GF-D8 (cell line): ENCODE data around the gene CEP57.
"Not testable (repeated sequence)": the region's sequence is repeated elsewhere in the genome, so short reads cannot be mapped to it uniquely, and the experiment has no call there.

Source experiments
- DNase-seq: peaks from one replicate; lab custom pipeline; 2025; lab: John Stamatoyannopoulos, UW

Gene CEP57

GRCh38 chr11:95860024-95860423, 69.7 kb downstream of the CEP57 start:
- not testable (repeated sequence) for DNase-seq

GRCh38 chr11:95863486-95864140, 73.3 kb downstream of the CEP57 start:
- DNase-seq: no peak

GRCh38 chr11:95867105-95867504, 76.8 kb downstream of the CEP57 start:
- no peak for DNase-seq

- DNase-seq: not testable (repeated sequence)
Measured at GRCh38 chr11:95870877-95871276, 80.6 kb downstream of the CEP57 start.

- no peak for DNase-seq
Measured at GRCh38 chr11:95877291-95877690, 87.0 kb downstream of the CEP57 start.
